ENCODE measurements around the gene TUBA3E.
A peak's percentile ranks its signal among the peaks of the same experiment; 100 is the strongest.
"Not testable (repeated sequence)": the region's sequence is repeated elsewhere in the genome, so short reads cannot be mapped to it uniquely, and the experiment has no call there.

Gene TUBA3E
- long read RNA-seq, donor 1, result 0 reads
- long read RNA-seq, donor 2, result 0 reads
- long read RNA-seq, donor 3, result 0 reads
- long read RNA-seq, donor 4, result 0 reads
- long read RNA-seq, donor 5, result 0 reads
- long read RNA-seq, donor 6, result 0 reads
- long read RNA-seq, donor 7, result 0 reads
- long read RNA-seq, donor 8, result 0 reads

- DNase-seq, result no peak
Measured at GRCh38 chr2:130198343-130198742, at the start of gene TUBA3E. Gene TUBA3E (minus strand): TSS chr2:130198439. CDS start chr2:130198360, 79 bp downstream.

- no peak for DNase-seq
Measured at GRCh38 chr2:130246430-130246829, 48.2 kb upstream of the TUBA3E start.

- DNase-seq, result no peak
Measured at GRCh38 chr2:130245976-130246375, 47.7 kb upstream of the TUBA3E start.

- DNase-seq, result no peak
Measured at GRCh38 chr2:130243359-130243758, 45.1 kb upstream of the TUBA3E start.

- no peak for DNase-seq
Measured at GRCh38 chr2:130241041-130241707, 42.9 kb upstream of the TUBA3E start.

GRCh38 chr2:130239581-130239980, 41.3 kb upstream of the TUBA3E start:
- not testable (repeated sequence) for DNase-seq

GRCh38 chr2:130233066-130233465, 34.8 kb upstream of the TUBA3E start:
- not testable (repeated sequence) for DNase-seq

- no peak for DNase-seq
Measured at GRCh38 chr2:130231656-130232055, 33.4 kb upstream of the TUBA3E start.

GRCh38 chr2:130230907-130231306, 32.7 kb upstream of the TUBA3E start:
- not testable (repeated sequence) for DNase-seq

- DNase-seq, result not testable (repeated sequence)
Measured at GRCh38 chr2:130230376-130230775, 32.1 kb upstream of the TUBA3E start.

GRCh38 chr2:130229161-130229510, 30.9 kb upstream of the TUBA3E start:
- DNase-seq, result peak; percentile 17

GRCh38 chr2:130228467-130229160, 30.4 kb upstream of the TUBA3E start:
- not testable (repeated sequence) for DNase-seq

- DNase-seq, result not testable (repeated sequence)
Measured at GRCh38 chr2:130228005-130228404, 29.8 kb upstream of the TUBA3E start.

GRCh38 chr2:130222523-130222922, 24.3 kb upstream of the TUBA3E start:
- DNase-seq, result not testable (repeated sequence)

GRCh38 chr2:130220505-130220904, 22.3 kb upstream of the TUBA3E start:
- DNase-seq, result not testable (repeated sequence)

- not testable (repeated sequence) for DNase-seq
Measured at GRCh38 chr2:130219147-130219546, 20.9 kb upstream of the TUBA3E start.

GRCh38 chr2:130207051-130207450, 8.8 kb upstream of the TUBA3E start:
- not testable (repeated sequence) for DNase-seq

GRCh38 chr2:130203150-130203549, 4.9 kb upstream of the TUBA3E start:
- not testable (repeated sequence) for DNase-seq

- DNase-seq, result not testable (repeated sequence)
Measured at GRCh38 chr2:130202518-130202917, 4.3 kb upstream of the TUBA3E start.

- not testable (repeated sequence) for DNase-seq
Measured at GRCh38 chr2:130196052-130196451, 2.2 kb downstream of the TUBA3E start.

- not testable (repeated sequence) for DNase-seq
Measured at GRCh38 chr2:130195089-130195635, 3.1 kb downstream of the TUBA3E start.

GRCh38 chr2:130193824-130194223, 4.4 kb downstream of the TUBA3E start:
- not testable (repeated sequence) for DNase-seq

- DNase-seq, result not testable (repeated sequence)
Measured at GRCh38 chr2:130192451-130192850, 5.8 kb downstream of the TUBA3E start.
